RPMI7951 (cell line): Measurements from ENCODE around the gene TRNT1. TPM values are rescaled to one million over a fixed set of nuclear protein-coding genes. Genes with fewer than 3 reads are reported as not detected.

ENCODE experiments used
- DNase-seq: peaks from one replicate; pipeline ENCODE4 v3.0.0-alpha.2; 2012; ENCODE audit warnings: low read depth
- total RNA-seq: library from RNA; depleted of rRNA; stranded (reverse); fragments of >200 nt; shearing (Covaris generic); gene quantifications from 2 replicates; pipeline ENCODE4 v1.2.3, GENCODE V29; 2014; rRNA removed

The TRNT1 gene
- total RNA-seq, 1 experiment from 2014 or later = 19.6 TPM

- no peak for DNase-seq
These were observed 52.0 kb downstream of the TRNT1 start for GRCh38 chr3:3178498-3179328.

GRCh38 chr3:3179407-3180094 lies 52.8 kb downstream of the TRNT1 start, which contains the start of gene CRBN:
TSS of gene CRBN (minus strand) at chr3:3179691. CDS start at chr3:3179687, 4 bp downstream.
- DNase-seq = peak; percentile 81

- no peak for DNase-seq
These were observed 53.7 kb downstream of the TRNT1 start for GRCh38 chr3:3180456-3180855.

GRCh38 chr3:3184876-3185275 lies 58.1 kb downstream of the TRNT1 start:
- no peak for DNase-seq

GRCh38 chr3:3189102-3189727 lies 62.5 kb downstream of the TRNT1 start:
- DNase-seq = peak; percentile 16

GRCh38 chr3:3189961-3190360 lies 63.2 kb downstream of the TRNT1 start:
- no peak for DNase-seq

- DNase-seq = no peak
These were observed 65.0 kb downstream of the TRNT1 start for GRCh38 chr3:3191675-3192285.

GRCh38 chr3:3192286-3192675 lies 65.5 kb downstream of the TRNT1 start:
- no peak for DNase-seq

GRCh38 chr3:3194861-3195260 lies 68.1 kb downstream of the TRNT1 start:
- no peak for DNase-seq

GRCh38 chr3:3196148-3196861 lies 69.6 kb downstream of the TRNT1 start:
- DNase-seq = peak; percentile 10

Other genes with a start within 250 kb of the TRNT1 start
- not detected in 2 replicates for gene IL5RA, start 16.6 kb upstream of the TRNT1 start, total RNA-seq
- 64.9 and 73.5 TPM in 2 replicates for gene CRBN, start 52.8 kb downstream of the TRNT1 start, total RNA-seq